HG03460 (cell line): Measurements from ENCODE around the gene PTPRK.
"Not testable (repeated sequence)": the region's sequence is repeated elsewhere in the genome, so short reads cannot be mapped to it uniquely, and the experiment has no call there.

Source experiments
- ATAC-seq: cut with Tn5 transposase; IDR thresholded peaks from one replicate; pipeline ENCODE4 v1.9.1; 2021; ENCODE audit not compliant: unreplicated experiment

PTPRK gene

GRCh38 chr6:128446497-128446896, 73.9 kb downstream of the PTPRK start:
- ATAC-seq, result no peak

GRCh38 chr6:128443553-128443952, 76.8 kb downstream of the PTPRK start:
- no peak for ATAC-seq

GRCh38 chr6:128439627-128440026, 80.8 kb downstream of the PTPRK start:
- no peak for ATAC-seq

- no peak for ATAC-seq
Measured at GRCh38 chr6:128438393-128438792, 82.0 kb downstream of the PTPRK start.

- no peak for ATAC-seq
Measured at GRCh38 chr6:128437685-128438084, 82.7 kb downstream of the PTPRK start.

DNA sequence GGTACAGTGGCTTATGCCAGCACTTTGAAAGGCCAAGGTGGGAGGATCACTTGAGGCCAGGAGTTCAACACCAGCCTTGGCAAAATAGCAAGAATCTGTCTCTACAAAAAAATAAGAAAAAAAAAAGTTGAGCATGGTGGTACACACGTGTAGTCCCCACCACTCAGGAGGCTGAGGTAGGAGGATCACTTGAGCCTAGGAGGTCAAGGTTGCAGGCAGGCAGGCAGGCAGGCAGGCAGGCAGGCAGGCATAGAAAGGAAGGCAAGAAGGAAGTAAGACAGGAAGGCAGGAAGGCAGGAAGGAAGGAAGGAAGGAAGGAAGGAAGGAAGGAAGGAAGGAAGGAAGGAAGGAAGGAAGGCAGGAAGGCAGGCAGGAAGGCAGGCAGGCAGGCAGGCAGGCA, 85.6 kb downstream of the PTPRK start:
- ATAC-seq, result not testable (repeated sequence)

GRCh38 chr6:128432394-128432793, 88.0 kb downstream of the PTPRK start:
- ATAC-seq, result no peak

GRCh38 chr6:128427139-128427538, 93.3 kb downstream of the PTPRK start:
- no peak for ATAC-seq

- ATAC-seq, result no peak
Measured at GRCh38 chr6:128425856-128426255, 94.5 kb downstream of the PTPRK start.

GRCh38 chr6:128422871-128423270, 97.5 kb downstream of the PTPRK start:
- no peak for ATAC-seq

GRCh38 chr6:128422200-128422599, 98.2 kb downstream of the PTPRK start:
- ATAC-seq, result no peak

DNA sequence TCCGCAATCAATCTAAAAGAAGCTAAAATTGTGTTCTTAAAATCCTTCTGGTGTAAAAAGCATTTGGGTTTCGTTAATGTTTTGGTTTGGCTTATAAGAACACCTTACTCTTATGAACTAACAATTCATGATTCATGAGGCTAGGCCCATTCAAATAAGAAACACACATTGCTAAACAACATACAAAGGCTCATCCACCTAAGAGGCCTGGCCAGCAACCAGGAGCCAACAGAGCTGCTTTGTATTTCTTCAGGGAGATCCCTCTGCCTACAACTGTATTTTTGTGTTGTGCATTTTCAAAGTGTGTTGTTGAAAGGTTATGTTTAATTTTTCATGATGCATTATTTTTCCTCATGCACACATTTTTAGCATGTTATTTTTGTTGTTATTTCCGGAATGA, 98.6 kb downstream of the PTPRK start:
- ATAC-seq, result no peak

DNA sequence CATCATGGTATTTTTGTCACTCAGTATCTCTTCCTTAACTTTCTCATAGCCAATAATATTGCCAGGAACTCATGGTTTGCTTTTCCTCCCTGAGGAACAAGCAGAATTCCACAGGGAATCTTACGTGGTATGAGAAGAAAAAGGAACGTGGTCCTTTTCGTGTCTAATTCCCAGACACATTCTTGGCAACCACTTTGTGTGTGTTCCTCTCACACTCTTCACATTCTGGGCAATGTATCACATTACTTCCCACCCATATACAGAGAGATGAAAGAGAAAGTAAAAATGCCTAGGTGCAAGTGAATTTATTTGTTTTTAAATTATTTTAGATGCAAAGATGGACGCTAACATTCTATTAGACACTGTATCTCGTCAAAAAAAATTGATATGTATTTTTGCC, 102.7 kb downstream of the PTPRK start:
- ATAC-seq, result no peak

DNA sequence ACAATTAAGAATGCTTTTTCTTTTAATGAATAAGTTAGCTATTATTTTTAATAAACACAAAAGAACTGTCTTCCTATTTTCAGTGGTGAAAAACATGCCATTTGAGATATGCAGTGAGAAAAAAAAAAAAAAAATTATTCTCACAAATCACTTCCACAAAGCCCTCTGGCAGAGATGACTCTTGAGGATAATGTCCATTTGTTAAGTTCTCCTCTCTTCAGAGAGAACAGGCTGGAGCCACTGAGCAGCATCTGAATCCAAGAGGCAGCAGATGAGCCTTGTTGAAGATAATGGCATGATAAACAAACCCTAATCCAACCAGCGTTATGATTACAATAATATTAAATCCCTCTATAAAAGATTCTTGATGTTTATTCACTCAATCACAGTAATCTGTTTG, 105.0 kb downstream of the PTPRK start:
- ATAC-seq, result no peak

- ATAC-seq, result no peak
Measured at GRCh38 chr6:128414943-128415342, 105.5 kb downstream of the PTPRK start.

DNA sequence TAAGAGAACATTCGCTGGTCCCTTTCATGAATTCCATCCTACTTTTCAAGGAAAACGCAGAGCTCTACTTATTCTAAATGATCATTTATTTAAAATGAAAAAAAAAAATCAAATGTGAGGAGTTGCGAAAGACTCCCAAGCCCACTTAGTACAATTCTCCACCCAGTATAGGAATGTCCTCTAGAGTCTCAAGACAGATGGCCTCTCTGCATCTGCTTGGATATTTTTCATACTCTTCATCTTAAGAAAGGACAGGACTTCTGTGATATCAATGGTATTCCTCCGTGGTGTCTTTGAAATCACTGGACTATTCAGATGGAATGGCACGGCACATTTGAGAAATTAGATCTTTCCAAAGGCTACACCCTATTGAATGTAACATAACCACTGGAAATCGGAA, 107.1 kb downstream of the PTPRK start:
- ATAC-seq, result no peak

GRCh38 chr6:128412680-128413079, 107.7 kb downstream of the PTPRK start:
- no peak for ATAC-seq

DNA sequence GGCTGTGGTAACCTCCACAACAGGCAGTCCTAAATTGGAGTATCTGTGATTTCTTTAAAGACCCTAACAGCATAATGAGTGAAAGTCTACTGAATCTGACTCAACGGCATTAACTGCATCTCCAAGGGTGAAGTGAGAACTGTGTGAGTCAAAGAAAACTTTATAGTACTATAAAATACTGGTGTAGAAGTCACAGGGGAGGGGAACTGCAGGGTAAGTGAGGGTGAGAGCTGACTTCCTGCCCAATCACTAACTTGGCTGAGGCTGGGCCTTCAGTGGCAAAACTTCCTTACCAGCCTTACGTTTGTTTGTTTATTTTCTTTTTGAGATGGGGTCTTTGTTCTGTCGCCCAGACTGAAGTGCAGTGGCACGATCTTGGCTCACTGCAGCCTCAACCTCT, 109.8 kb downstream of the PTPRK start:
- no peak for ATAC-seq

- no peak for ATAC-seq
Measured at GRCh38 chr6:128409003-128409402, 111.4 kb downstream of the PTPRK start.

GRCh38 chr6:128406453-128406852, 113.9 kb downstream of the PTPRK start:
- no peak for ATAC-seq

DNA sequence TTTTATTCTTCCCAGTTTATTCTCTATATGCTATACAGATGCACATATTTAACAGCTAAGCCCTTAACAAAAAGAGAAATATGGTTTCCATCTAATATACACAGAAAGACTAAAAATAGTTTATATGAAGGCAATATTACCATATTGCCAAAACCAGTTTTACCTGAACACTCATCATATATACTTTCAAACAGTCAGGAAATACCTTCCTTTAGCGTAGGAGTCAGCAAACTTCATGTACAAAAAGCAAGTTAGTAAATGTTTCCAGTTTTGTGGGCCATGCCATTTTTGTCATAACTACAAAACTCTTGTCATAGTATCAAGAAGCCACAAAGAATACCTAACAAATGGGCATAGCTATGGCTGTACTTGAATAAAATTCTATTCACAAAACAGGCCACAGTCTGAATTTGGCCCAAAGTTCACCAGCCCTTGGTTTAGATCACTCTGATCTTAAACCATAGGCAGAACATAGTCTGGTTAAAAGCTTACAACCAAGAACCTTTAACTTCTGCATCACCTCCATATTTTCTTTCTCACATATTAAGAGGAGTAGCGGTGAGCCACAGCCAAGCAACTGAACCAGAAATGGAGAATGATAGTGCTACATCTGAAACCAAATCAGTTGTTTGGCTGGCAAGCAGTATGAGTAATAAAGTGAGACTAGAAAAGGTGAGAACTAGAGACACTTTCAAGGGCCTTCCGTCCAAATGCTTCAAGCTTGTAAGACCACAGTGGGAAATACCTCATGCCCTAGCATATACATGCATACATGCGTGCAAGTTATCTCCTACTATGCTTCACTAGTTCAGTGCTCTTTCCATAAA, 116.6 kb downstream of the PTPRK start:
- ATAC-seq, result peak; percentile 64

GRCh38 chr6:128400875-128401274, 119.5 kb downstream of the PTPRK start:
- no peak for ATAC-seq

DNA sequence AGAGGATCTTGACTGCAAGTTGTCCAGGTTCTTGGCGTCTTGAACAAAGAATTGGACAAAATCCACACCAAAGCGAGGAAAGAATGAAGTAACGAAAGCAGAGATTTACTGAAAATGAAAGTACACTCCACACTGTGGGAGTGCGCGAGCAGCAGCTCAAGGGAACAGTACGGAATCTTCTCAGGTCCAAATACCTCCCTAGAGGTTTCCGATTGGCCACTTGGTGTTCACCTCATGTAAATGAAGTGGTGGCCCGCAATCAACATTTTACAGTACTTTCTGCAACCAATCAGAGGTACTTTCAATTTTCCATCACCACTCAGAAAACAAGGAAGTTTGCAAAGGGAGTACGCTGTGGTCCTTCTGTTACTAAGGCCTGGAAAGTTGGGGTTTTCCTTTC, 122.4 kb downstream of the PTPRK start:
- no peak for ATAC-seq
